HG02938 (cell line): Measurements from ENCODE around the gene KDM4C.

ENCODE experiments used
- ATAC-seq: cut with Tn5 transposase; IDR thresholded peaks from one replicate; pipeline ENCODE4 v1.9.1; 2021; ENCODE audit warnings: mild to moderate bottlenecking, moderate library complexity; ENCODE audit not compliant: unreplicated experiment

The KDM4C gene

GRCh38 chr9:7186175-7186574 is 428.4 kb downstream of the KDM4C start:
- no peak for ATAC-seq

- no peak for ATAC-seq
These were observed 434.5 kb downstream of the KDM4C start for GRCh38 chr9:7192266-7192665.

GRCh38 chr9:7195526-7195925 is 437.8 kb downstream of the KDM4C start:
- no peak for ATAC-seq

GRCh38 chr9:7196467-7196866 is 438.7 kb downstream of the KDM4C start:
- no peak for ATAC-seq

GRCh38 chr9:7201196-7201595 is 443.4 kb downstream of the KDM4C start:
- no peak for ATAC-seq

- no peak for ATAC-seq
These were observed 448.0 kb downstream of the KDM4C start for GRCh38 chr9:7205806-7206205.

- ATAC-seq, result no peak
These were observed 448.5 kb downstream of the KDM4C start for GRCh38 chr9:7206221-7206758.

- ATAC-seq, result no peak
These were observed 451.4 kb downstream of the KDM4C start for GRCh38 chr9:7209016-7209715.

GRCh38 chr9:7209990-7210389 is 452.2 kb downstream of the KDM4C start:
- no peak for ATAC-seq

- ATAC-seq, result no peak
These were observed 453.3 kb downstream of the KDM4C start for GRCh38 chr9:7210854-7211637.

- no peak for ATAC-seq
These were observed 453.9 kb downstream of the KDM4C start for GRCh38 chr9:7211657-7212056.

- ATAC-seq, result no peak
These were observed 454.3 kb downstream of the KDM4C start for GRCh38 chr9:7212101-7212500.

GRCh38 chr9:7216004-7216841 is 458.4 kb downstream of the KDM4C start:
- ATAC-seq, result no peak

- no peak for ATAC-seq
These were observed 466.2 kb downstream of the KDM4C start for GRCh38 chr9:7223981-7224380.
